ENCODE measurements around the gene DNAH8.

Gene DNAH8

GRCh38 chr6:39078695-39079094, 363.6 kb downstream of the DNAH8 start:
- no peak for DNase-seq

GRCh38 chr6:39079197-39080125, 364.4 kb downstream of the DNAH8 start:
- no peak for DNase-seq

Measured in activated gamma-delta T cell treated with Interleukin-2 at 50 U/mL for 16 hours (primary cell).